HG03558 (cell line): ENCODE results near the gene CYSRT1.
"Not testable (repeated sequence)": the region's sequence is repeated elsewhere in the genome, so short reads cannot be mapped to it uniquely, and the experiment has no call there.

Experiments
- ATAC-seq: cut with Tn5 transposase; IDR thresholded peaks from one replicate; pipeline ENCODE4 v1.9.1; 2021; ENCODE audit warnings: moderate number of reproducible peaks; ENCODE audit not compliant: unreplicated experiment; ENCODE audit errors: extremely low read depth

The CYSRT1 gene

DNA sequence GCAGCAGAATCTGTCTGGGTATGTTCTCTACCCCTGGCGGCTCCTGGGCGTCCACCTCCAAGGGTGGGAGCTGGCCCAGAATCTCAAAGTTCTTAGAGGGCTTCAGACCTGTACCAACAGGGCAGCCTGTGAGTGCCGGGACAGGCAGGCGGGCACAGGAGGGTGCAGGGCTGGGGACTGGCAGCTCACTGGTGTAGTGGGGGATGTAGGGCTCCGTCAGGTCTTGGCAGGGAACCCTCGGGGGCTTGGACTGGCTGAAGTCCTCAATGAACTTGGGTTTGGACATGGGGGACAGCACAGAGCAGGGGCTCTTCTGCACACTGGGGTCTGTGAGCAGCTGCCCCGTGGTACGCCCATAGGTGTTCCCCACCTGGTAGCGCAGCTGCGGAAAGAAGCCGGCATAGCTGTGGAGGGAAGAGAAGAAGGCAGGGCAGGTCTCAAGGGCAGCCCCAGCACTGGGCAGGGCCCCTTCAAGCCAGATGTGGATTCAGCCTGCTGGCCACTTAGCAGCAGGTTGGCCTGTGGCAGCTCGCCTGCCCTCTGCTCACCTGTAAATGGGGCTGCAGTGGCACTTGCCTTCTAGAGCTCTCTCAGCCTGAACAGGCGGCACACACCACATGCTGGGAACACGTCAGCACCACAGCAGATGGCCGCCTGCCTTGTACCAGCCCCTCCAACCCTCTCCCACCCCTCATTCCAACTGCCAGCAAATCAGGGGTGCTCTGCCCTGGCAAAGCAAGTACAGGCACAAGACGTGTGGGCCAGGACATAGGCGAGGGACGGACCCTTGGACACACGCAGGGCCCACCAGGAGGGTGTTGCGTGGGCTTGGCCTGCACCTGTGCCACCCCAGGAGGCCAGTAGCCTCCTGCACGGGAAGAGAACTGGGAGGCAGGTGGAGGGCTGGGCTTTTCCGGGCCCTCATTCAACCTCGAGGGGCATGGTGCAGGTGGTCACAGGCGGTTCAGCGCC is 20.8 kb downstream of the CYSRT1 start:
- ATAC-seq, result no peak

DNA sequence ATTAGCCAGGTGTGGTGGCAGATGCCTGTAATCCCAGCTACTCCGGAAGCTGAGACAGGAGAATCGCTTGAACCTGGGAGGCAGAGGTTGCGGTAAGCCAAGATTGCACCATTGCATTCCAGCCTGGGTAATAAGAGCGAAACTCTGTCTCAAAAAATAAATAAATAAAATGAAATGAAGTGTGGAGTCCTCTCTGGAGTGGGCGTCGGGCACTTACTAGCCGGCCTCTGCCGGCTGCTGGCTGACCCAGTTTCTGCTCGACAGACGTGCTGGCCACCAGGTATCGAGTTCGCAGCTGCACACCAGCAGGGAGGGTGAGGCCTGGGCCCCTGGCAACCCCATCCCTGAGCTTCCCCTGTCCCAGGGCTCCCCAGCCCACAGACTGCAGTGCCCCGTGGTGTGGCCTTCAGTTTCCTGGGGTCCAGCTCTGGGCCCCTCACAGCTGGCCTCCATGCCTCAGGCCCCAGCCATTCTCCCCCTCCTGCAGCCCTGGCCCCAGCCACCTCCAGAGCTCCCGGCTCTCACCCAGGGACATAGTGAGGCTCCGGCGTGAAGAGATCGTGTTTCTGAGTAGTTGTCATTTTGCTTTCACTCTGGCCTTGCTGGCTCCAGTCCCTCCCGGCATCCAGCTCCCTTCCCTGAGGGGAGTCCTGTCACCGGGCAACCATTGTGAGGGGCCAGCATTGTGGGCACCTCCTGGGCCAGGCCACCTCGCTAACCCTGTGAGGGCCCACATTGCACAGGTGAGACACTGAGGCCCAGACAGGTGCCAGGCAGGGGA is 22.4 kb downstream of the CYSRT1 start:
- ATAC-seq, result no peak

DNA sequence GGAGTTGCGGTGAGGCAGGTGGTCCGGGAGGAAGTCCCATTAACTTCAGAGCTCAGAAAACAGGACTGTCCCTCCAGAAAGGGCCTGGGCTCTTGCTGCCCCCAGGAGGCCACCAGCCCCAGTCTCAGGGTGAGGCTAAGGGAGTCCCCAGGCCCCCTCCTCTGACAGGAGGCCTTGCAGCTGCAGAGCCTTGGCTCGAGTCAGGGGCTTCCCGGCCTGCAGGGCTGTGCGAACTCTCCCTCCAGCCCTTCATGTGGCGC is 22.9 kb downstream of the CYSRT1 start:
- no peak for ATAC-seq

DNA sequence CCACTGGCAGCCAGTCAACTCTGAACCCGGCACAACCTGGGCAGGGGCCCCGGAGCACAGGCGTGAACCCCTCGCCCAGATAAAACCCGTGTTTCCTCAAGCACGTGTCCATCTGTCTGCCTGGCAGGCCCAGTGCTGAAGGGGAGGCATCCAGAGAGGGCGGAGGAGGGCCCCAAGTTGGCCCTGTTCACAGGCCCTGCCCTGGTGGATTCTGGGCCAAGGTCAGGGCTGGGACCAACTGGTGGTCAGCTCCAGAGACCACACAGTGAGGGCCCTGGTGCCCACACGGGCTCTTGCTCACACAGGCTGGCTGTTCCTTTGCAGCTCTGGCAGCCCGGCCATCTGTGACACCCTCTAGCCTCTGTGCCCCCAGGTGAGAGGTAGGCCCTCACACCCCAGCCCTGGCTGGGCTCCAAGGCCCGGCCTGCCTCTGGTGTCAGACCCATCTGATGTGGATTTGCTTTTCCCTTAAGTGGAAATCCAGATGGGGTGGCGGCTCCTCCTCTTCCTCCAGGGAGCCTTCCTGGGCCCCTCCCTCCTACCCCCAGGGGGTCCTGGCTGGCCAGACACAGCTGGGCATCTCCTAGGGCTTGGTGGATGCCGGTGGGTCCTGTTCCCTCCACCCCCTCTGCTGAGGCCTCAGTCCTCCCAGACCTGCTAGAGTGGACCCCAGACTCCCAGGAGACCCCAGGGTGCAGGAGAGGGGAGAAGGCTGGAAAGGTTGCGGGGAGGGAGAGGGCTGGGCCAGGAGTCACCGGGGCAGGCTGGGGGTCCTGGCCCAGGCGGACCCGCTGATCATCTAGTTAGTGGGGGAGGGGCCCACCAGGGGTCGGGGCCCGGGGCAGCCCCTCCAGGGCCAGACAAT is 25.6 kb downstream of the CYSRT1 start:
- no peak for ATAC-seq

DNA sequence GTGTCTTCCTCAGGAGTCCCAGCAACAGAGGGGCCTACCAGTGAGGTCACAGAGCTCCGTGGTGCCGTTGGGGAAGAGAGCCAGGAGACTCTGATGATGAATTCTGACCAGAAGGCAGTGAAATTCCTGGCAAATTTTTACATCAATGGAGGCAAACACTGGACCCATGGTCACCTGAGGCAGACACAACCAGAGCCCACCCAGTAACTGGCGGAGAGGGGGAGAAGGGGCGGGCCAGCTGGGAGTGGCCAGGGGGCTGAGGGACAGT is 26.2 kb downstream of the CYSRT1 start, which contains the start of gene STPG3:
STPG3 (plus strand) TSS at position 93 of the 268 bp plus-strand sequence; CDS start at position 94, 1 bp downstream.
- no peak for ATAC-seq

DNA sequence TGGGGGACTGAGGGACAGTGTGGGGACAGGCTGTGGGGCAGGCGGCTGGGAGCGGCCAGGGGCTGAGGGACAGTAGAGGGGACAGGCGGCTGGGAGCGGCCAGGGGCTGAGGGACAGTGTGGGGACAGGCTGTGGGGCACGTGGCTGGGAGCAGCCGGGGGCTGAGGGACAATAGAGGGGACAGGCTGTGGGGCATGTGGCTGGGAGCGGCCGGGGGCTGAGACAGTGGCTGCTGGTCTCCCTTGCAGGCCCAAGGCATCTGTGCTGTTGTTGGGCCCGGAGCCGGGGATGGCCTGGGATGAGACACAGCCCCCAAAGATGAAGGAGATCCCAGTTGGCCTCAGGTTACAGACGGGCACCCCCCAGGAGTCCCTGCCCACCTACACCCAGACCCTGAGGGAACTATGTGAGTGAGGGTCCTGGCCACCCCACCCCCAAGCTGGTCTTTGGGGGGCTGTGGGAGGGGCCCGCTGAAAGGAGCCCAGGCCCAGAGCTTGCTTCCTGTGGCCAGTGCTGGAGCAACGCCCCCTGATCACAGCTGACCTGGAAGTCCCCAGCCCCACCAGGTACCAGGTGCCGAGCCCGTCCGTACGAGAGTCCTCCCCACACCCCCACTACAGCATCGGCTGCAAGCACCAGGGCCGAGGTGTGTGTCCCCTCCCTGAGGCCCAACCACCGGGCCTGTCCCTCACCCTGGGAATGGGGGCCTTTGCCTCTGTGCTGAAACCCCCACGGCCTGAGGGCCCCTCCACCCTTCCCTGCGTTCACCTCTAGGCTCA is 26.7 kb downstream of the CYSRT1 start:
- ATAC-seq, result no peak

DNA sequence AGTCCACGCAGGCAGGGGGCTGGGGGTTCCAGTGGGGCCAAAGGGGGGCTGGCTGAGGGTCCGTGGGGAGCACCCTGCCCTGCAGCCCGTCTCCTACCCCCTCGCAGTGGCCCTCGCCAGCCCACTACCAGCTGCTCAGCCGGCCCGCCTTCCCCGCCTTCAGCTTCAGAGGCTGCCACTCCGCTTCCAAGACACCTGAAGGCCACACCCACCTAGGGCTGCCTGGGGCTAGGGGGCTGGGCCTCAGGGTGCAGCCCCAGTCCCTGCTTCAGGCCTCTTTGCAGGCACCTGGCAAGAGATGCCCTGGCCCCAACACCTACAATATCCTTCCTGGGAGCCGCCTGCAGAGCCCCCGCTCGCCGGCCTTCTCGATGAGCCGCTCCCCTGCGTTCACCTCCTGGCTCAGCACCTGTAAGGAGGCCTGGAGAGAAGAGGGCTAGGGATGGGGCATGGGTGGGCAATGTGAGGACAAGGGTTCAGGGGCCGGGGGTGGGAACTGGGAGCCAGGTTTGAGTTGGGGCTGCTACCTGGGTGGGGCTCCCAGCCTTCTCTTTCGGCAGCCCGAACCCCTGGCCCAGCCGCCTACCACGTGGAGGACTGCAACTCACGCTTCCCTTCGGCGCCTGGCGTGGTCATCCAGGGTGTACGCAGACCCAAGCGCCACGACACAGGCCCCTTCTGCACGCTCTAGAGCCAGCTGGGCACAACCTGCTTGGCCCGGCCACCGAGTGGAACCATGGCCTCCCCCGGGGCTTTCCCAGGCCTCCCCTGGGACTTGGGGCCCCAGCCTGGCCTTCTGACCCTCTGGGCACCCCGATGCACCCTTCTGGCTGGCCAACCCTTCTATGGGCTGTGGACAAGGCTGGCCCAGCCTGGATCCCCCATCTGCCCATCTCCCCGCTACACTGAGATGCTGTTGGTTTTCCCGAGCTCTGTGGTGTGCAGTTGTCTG is 27.9 kb downstream of the CYSRT1 start:
- ATAC-seq, result no peak

DNA sequence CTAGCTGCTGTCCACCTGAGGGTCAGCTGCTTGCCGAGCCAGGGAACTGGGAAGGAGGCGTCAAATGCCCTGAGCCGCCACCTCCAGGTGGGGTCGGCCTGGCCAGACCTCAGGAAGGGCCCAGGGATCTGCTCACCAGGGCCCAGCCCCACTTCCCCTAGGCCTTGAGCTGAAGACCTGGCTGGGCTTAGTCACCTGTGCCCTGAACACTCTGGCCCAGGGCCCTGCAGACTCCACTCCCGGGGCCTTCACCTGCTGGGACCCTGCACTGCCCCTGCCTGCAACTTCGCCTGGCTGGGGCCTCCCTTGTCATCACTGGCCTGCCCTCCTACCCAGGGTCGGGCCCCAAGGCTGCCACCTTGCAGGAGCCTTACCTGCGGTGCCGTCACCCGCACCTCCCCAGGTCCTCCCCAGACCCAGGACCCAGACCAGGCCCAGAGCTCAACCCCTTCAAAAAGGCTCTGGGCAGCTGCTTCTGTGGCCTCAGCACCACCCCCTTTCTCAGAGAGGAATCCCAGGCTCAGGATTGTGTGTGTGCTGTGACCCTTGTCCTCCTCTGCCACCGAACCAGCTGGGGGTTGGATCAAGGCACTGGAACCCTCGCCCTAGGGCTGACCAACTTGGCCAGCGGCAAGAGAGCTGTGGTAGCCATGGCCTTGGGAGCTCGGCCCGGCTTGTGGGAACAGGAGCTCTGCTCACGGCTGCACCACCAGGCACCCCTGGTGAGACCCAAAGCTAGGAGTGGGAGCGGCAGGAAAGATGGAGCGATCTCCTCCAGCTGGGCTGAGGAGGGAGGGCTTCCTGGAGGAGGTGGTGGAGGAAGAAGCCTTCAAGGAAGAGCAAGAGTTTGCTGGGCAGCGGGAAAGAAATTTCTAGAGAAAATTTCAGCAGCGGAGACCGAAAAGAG is 29.0 kb downstream of the CYSRT1 start:
- no peak for ATAC-seq

DNA sequence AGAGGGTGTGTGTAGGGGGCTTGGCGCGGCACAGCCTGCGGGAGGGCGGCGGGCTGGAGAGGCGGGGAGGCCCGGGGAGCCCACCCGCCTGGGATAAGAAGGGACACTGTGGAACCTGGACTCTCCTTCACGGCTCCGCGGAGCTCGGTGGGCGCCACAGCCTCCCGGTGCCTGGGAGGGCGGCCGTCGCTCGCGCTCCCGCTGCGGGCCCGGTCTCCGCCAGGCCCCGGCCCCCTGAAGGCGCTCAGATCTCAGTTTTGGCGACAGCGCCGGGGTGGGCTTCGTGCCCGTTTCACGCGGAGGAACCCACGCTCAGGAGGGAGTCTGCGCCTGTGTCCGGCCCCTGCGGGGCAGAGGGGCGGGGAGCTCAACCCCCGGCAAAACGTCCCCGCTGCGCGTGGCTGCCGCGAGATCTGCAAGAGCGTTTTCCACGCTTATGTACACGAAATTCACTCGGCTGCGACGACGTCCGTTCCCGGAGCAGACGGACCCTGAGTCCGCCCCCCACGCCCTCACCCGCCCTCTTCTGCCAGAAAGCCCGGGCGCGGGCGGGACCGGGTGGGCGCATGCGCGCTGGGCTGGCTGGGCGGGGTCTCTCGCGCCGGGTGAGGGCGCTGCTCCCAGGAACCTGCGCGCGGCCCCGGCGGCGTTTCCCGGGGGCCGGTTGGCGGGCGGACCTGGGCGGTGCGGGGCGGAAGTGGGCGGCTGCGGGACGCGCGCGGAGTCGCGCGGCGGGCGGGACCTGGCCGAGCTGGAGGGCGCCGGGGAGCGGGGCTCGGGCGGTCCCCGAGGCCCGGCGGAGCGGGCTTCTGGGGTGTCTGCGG is 29.9 kb downstream of the CYSRT1 start, which contains the start of gene NELFB:
NELFB (plus strand) TSS at position 704 of the 824 bp plus-strand sequence.
- ATAC-seq, result peak; percentile 39

DNA sequence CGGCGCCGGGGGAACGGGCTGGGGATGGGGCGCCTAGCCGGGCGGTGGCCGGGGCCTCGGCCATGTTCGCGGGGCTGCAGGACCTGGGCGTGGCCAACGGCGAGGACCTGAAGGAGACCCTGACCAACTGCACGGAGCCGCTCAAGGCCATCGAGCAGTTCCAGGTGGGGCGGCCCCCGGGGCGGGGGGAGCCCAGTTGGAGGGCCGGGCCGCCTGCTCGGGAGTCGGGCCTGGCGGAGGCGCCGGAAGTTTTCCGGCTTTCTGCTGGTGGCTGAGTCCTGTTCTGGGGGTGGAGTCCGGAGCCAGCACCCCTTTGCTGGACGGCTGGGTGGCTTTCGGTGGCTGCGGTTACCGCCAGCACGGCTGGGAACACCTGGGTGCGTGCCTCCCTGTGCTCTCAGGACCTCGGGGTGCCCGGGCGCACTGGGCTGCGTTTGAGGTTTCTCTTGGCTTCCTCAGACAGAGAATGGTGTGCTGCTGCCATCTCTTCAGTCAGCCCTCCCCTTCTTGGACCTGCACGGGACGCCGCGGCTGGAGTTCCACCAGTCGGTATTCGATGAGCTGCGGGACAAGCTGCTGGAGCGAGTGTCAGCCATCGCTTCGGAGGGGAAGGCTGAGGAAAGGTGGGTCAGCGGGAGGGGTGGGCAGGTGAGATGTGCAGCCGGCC is 30.6 kb downstream of the CYSRT1 start:
- no peak for ATAC-seq

DNA sequence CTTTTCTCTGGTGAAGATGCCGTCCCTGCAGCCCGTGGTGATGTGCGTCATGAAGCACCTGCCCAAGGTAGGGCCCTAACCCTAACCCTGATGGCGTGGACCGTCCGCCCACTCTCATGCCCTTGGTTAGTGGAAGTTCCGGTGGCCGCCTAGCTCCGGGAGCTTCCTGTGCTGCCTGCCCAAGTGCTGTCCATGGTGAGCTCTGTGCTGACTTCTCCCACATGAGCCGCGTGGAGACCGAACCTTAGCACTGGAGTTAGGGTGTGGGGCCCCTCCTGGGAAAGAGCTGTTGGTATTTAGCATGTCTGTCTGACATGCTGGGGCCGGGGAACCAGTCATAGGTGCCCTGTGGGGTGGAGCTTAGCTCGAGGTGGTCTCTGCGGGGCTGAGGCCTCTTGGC is 31.4 kb downstream of the CYSRT1 start:
- no peak for ATAC-seq

DNA sequence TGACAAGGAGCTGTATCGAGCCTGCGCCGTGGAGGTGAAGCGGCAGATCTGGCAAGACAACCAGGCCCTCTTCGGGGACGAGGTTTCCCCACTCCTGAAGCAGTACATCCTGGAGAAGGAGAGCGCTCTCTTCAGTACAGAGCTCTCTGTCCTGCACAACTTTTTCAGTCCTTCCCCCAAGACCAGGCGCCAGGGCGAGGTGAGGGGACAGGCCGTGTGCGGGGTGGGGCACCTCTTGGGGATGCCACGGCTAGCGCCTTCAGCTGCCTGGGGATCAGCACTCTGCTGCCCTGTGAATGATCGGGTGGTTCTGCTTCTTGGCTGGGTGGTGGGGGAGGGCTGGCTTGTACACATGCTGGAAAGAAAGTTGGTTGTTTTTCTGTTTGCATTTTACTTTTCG is 31.9 kb downstream of the CYSRT1 start:
- ATAC-seq, result no peak

DNA sequence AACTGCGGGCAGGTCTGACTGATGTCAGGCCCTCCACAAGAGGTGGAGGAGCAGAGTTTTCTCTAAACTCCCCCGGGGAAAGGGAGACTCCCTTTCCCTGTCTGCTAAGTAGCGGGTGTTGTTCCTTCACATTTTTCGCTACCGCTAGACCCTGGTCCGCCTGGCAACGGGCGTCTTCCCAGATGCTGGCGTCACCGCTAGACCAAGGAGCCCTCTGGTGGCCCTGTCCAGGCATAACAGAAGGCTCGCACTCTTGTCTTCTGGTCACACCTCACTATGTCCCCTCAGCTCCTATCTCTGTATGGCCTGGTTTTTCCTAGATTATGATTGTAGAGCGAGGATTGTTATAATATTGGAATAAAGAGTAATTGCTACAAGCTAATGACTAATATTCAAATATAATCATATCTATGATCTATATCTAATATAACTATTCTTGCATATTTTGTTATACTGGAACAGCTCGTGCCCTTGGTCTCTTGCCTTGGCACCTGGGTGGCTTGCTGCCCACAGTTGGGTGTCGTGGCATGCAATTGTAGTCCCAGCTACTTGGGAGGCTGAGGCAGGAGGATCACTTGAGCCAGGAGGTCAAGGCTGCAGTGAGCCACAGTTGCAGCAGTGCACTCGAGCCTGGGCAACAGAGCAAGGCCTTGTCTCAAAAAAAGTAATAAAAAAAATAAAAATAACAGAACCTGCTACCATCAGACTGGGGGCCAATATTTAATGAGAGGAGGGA is 37.4 kb downstream of the CYSRT1 start:
- not testable (repeated sequence) for ATAC-seq

DNA sequence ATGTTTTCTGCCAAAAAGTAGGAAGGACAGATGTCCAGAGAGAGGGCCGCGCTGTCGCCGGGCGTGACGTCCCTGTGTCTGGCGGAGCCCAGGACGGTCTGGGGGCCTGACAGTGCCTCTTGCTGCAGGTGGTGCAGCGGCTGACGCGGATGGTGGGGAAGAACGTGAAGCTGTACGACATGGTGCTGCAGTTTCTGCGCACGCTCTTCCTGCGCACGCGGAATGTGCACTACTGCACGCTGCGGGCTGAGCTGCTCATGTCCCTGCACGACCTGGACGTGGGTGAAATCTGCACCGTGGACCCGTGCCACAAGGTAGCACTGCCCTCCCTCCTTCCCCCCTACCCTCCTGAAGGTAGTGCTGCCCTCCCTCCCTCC is 37.9 kb downstream of the CYSRT1 start:
- ATAC-seq, result no peak

DNA sequence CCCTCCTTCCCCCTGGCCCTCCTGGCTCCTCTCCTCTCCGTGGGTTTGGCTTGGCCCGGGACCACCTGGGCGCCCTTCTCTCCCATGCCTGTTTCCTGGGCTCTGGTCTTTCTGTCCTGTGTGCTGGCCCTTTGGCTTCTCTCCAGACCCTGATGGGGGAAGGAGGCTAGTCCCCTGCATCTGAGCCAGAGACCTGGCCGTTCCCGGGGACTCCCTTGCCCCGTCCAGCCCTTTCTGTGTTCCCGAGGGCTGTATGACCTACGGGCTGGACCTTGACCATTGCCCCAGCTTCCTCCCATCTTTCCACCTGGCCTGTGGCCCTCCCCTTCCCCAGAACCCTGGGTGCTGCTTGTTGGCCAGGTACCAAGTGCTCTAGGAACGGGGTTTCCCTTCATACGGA is 38.5 kb downstream of the CYSRT1 start:
- ATAC-seq, result no peak

DNA sequence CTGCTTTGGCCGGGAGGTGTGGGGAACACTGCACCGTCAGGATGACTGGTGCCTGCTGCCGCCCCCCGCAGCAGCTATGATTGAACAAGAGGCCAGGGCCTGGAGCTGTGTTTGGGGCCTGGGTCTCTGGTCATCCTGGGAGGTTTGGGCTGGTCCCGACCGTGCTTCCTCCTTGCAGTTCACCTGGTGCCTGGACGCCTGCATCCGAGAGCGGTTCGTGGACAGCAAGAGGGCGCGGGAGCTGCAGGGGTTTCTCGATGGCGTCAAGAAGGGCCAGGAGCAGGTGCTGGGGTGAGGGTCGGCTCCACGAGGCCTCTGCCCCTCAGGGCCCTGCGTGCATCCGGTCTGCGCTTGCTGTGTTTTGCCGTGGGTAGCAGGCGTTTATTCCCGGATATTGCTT is 39.1 kb downstream of the CYSRT1 start:
- ATAC-seq, result no peak
